Esophagus muscularis mucosa (tissue), 4 donors: ENCODE results near the gene SRGAP2.
"Not testable (repeated sequence)": the region's sequence is repeated elsewhere in the genome, so short reads cannot be mapped to it uniquely, and the experiment has no call there.

Source experiments
- CTCF ChIP-seq, 3 experiments: fragments of 200-600 bp in 2 of 3; fragments of 450-650 bp in 1 of 3; sonication (generic) in 2 of 3; IDR thresholded peaks; one replicate each; pipeline ENCODE4 v1.5.1; 2017 to 2019; ENCODE audit warnings: antibody characterized with exemption in 3 of 3, mild to moderate bottlenecking in 2 of 3, moderate library complexity in 1 of 3
- EP300 ChIP-seq: sonication (generic); formaldehyde crosslinking; IDR thresholded peaks from one replicate; pipeline ENCODE4 v1.6.1; 2017; ENCODE audit warnings: antibody characterized with exemption
- POLR2A ChIP-seq: fragments of 450-650 bp; IDR thresholded peaks from one replicate; pipeline ENCODE4 v1.6.1; 2017; ENCODE audit warnings: antibody characterized with exemption, moderate library complexity, mild to moderate bottlenecking, low read depth
- POLR2AphosphoS5 ChIP-seq, 2 donors: sonication (generic); formaldehyde crosslinking; IDR thresholded peaks; one replicate each; pipeline ENCODE4 v1.6.1; 2017; ENCODE audit warnings: antibody characterized with exemption in 2 of 2

DNA sequence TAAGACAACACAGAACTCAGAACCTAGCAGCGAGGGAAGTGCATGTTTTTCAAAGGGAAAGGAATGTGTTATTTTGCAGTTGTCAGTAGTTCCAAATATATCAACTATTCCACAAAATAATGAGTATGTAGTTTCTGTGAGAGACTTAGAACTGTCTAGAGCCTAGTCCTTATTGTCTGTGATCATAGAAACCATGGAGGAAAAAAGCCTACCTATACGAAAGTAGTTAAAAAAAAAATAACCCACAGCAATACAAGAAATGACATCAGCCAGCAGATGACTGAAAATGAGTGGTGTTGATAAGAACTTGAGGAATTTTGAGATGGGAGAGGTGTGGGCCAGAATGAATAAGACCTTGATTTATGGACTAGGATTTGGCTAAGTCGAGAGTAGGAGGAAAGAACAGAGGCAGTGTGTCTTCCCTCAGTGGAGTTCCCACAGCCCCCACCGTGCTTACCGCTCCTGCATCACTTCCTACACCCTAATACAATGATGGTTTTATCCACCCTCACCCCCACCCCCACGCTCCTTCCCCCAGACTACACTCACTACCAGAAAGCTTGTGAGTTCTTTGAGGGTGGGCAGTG, 20.9 kb downstream of the SRGAP2 start:
- not testable (repeated sequence) for TF ChIP-seq CTCF (IDR thresholded peaks at IDR 0.05); POLR2A; POLR2AphosphoS5 (IDR thresholded peaks at IDR 0.05); EP300
